Fibroblast of lung (primary cell): ENCODE data around the gene LPXN.

Experiments used
- CTCF ChIP-seq, 2 donors: IDR thresholded peaks in 1 of 2; conservative IDR thresholded peaks in 1 of 2; 1 replicate in 1 of 2; 2 replicates in 1 of 2; pipeline ENCODE4 v1.5.1; 2011 to 2012; ENCODE audit warnings: low read length in 2 of 2, control low read depth in 1 of 2, inconsistent platforms in 1 of 2, low read depth in 1 of 2, mild to moderate bottlenecking in 1 of 2
- EZH2 ChIP-seq: IDR thresholded peaks from 2 replicates; pipeline ENCODE4 v1.5.1; 2012; ENCODE audit warnings: low read length, control low read depth, mild to moderate bottlenecking; ENCODE audit errors: missing control alignments

GRCh38 chr11:58567889-58568512 lies 7.7 kb downstream of the LPXN start:
- TF ChIP-seq CTCF (conservative IDR thresholded peaks at IDR 0.05 in 1 of 2, IDR thresholded peaks at IDR 0.05 in 1 of 2; ENCODE audit: low read depth in 1 of 2, low read length in 2 of 2) (peak; percentile 78 to 86), EZH2 (no peak)
